Mesendoderm (in vitro differentiated cells): Measurements from ENCODE around the gene HSPD1.

Experiments used
- DNase-seq: peaks from one replicate; pipeline ENCODE4 v3.0.0; 2013
- H2AK5ac ChIP-seq: 2 replicates; pipeline ENCODE4 v1.6.1; 2013; ENCODE audit warnings: low read length, inconsistent platforms
- H2BK120ac ChIP-seq: 2 replicates; pipeline ENCODE4 v1.6.1; 2013; ENCODE audit warnings: low read depth, mild to moderate bottlenecking, low read length, moderate library complexity, mixed read lengths
- H2BK15ac ChIP-seq: replicated peaks from 2 replicates; pipeline ENCODE4 v1.6.1; 2013; ENCODE audit warnings: low read depth, mild to moderate bottlenecking, moderate library complexity
- H2BK5ac ChIP-seq: 2 replicates; pipeline ENCODE4 v1.6.1; 2013; ENCODE audit warnings: low read length, inconsistent platforms
- H3K18ac ChIP-seq: 2 replicates; pipeline ENCODE4 v1.6.1; 2013; ENCODE audit warnings: mild to moderate bottlenecking, low read length, mixed read lengths
- H3K23ac ChIP-seq: one replicate; pipeline ENCODE4 v1.6.1; 2013; ENCODE audit warnings: low read length
- H3K27ac ChIP-seq: 2 replicates; pipeline ENCODE4 v1.5.1; 2013; ENCODE audit warnings: low read depth, mild to moderate bottlenecking, inconsistent platforms, low read length, moderate library complexity
- H3K27me3 ChIP-seq: 2 replicates; pipeline ENCODE4 v1.6.1; 2013; ENCODE audit warnings: low read length, control low read depth, mild to moderate bottlenecking, inconsistent platforms; ENCODE audit not compliant: insufficient read depth, poor library complexity
- H3K36me3 ChIP-seq: 2 replicates; pipeline ENCODE4 v1.6.1; 2013; ENCODE audit warnings: low read length, inconsistent platforms; ENCODE audit not compliant: control insufficient read depth, insufficient read depth
- H3K4ac ChIP-seq: one replicate; pipeline ENCODE4 v1.6.1; 2013; ENCODE audit warnings: low read depth, mild to moderate bottlenecking, low read length, moderate library complexity
- H3K4me1 ChIP-seq: 2 replicates; pipeline ENCODE4 v1.6.1; 2013; ENCODE audit warnings: low read depth, low read length, inconsistent platforms; ENCODE audit not compliant: control insufficient read depth
- H3K4me2 ChIP-seq: 2 replicates; pipeline ENCODE4 v1.6.1; 2013; ENCODE audit warnings: low read length
- H3K4me3 ChIP-seq: 2 replicates; pipeline ENCODE4 v1.5.1; 2013; ENCODE audit warnings: mild to moderate bottlenecking, low read length
- H3K56ac ChIP-seq: one replicate; pipeline ENCODE4 v1.6.1; 2013; ENCODE audit warnings: low read length
- H3K79me1 ChIP-seq: 2 replicates; pipeline ENCODE4 v1.6.1; 2013; ENCODE audit warnings: low read length, inconsistent platforms
- H3K79me2 ChIP-seq: 2 replicates; pipeline ENCODE4 v1.6.1; 2013; ENCODE audit warnings: mild to moderate bottlenecking, low read length; ENCODE audit not compliant: control insufficient read depth, insufficient read depth
- H3K9ac ChIP-seq: 2 replicates; pipeline ENCODE4 v1.6.1; 2013; ENCODE audit warnings: low read length, inconsistent platforms
- H4K5ac ChIP-seq: one replicate; pipeline ENCODE4 v1.6.1; 2013; ENCODE audit warnings: low read length
- H4K8ac ChIP-seq: one replicate; pipeline ENCODE4 v1.6.1; 2013; ENCODE audit warnings: low read depth, mild to moderate bottlenecking, control low read depth, low read length, moderate library complexity
- WGBS: extraction: QIAGEN DNeasy Blood & Tissue Kit; methylation state at CpG from one replicate; pipeline ENCODE4 v1.1.7; 2013; ENCODE audit warnings: low lambda C conversion rate, missing lambda C conversion rate; ENCODE audit not compliant: insufficient coverage; ENCODE audit errors: extremely low coverage; 5-methylcytosine and 5-hydroxymethylcytosine counted together

Gene HSPD1

DNA sequence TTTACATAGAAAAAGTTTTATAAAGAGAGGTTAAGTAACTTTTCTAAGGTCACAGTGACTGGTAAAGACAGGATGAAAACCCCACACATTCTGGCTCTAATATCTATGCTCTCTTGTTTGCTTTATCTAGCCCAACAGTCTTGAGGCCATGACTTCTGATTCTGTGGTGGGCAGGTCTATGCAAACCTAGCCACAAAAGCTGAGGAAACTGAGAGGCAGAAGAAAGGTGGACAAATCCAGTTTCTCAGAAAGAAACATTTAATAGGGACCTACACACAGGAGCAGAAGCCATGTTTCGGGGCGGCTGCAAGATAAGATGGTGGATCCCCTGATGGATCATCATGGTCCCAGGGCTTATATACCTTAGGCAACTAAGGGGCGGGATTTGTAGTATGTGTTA is 21.8 kb downstream of the HSPD1 start:
- Histone ChIP-seq H3K18ac (no peak overlapping the region), H3K4me3 (no peak overlapping the region), H3K23ac (no peak overlapping the region), H4K5ac (no peak overlapping the region), H3K4me1 (no peaks in the 10 kb centered on the region), H3K56ac (no peak overlapping the region), H3K36me3 (no peaks in the 10 kb centered on the region), H3K9ac (no peak overlapping the region), H3K79me2 (no peaks in the 10 kb centered on the region), H2BK120ac (no peak overlapping the region), H3K79me1 (no peaks in the 10 kb centered on the region), H3K27me3 (no peaks in the 10 kb centered on the region), H2BK15ac (no peak overlapping the region), H3K4ac (no peak overlapping the region), H3K4me2 (no peak overlapping the region), H4K8ac (no peak overlapping the region), H2AK5ac (no peak overlapping the region), H2BK5ac (no peak overlapping the region), H3K27ac (no peak overlapping the region)
- no peak for DNase-seq
- no CpG with 5 or more reads among the region's 3 CpGs for WGBS

GRCh38 chr2:197472166-197472565 is 27.5 kb downstream of the HSPD1 start:
- H3K36me3 ChIP-seq: no peaks in the 10 kb centered on the region
- H3K27me3 ChIP-seq: no peaks in the 10 kb centered on the region
- H4K5ac ChIP-seq: no peak overlapping the region
- H3K18ac ChIP-seq: no peak overlapping the region
- H2BK15ac ChIP-seq: no peak overlapping the region
- no peak overlapping the region for H3K4me2 ChIP-seq
- H3K4me3 ChIP-seq: no peak overlapping the region
- no peak overlapping the region for H3K27ac ChIP-seq
- no peak overlapping the region for H3K9ac ChIP-seq
- no peak overlapping the region for H2AK5ac ChIP-seq
- H3K4me1 ChIP-seq: no peaks in the 10 kb centered on the region
- no peak overlapping the region for H3K56ac ChIP-seq
- no peak overlapping the region for H4K8ac ChIP-seq
- H3K79me2 ChIP-seq: no peaks in the 10 kb centered on the region
- WGBS: 100% methylated on average over 1 of the region's 5 CpGs
- no peak overlapping the region for H3K23ac ChIP-seq
- H2BK5ac ChIP-seq: no peak overlapping the region
- H3K79me1 ChIP-seq: no peaks in the 10 kb centered on the region
- H3K4ac ChIP-seq: no peak overlapping the region
- DNase-seq: no peak
- no peak overlapping the region for H2BK120ac ChIP-seq

DNA sequence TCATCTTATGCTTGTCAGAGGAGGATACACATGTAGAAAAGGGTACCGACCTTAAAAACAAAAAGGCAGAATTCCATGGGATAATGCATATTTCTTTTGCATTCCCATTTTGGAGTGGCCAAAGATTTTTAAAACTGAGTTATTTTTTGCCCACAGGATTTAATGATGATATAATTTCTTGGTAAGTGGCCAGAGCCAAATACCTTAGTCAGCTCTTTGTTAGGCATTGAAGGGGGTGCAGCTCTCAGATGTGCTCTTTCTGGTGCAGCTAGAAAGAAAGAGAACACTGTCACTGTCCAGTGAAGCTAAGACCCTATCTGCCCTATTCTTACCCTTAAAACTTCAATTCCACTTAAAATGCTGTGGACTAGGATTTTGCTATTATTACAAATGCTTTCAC is 35.5 kb downstream of the HSPD1 start:
- Histone ChIP-seq H3K4me2 (no peak overlapping the region), H3K56ac (no peak overlapping the region), H2AK5ac (no peak overlapping the region), H3K4ac (no peak overlapping the region), H2BK120ac (no peak overlapping the region), H3K27ac (no peak overlapping the region), H3K4me1 (no peaks in the 10 kb centered on the region), H3K36me3 (no peaks in the 10 kb centered on the region), H3K18ac (no peak overlapping the region), H3K79me1 (no peaks in the 10 kb centered on the region), H3K79me2 (peaks cover 1% of the 10 kb centered on the region), H3K4me3 (no peak overlapping the region), H4K5ac (no peak overlapping the region), H3K27me3 (no peaks in the 10 kb centered on the region), H2BK15ac (no peak overlapping the region), H3K9ac (no peak overlapping the region), H4K8ac (no peak overlapping the region), H2BK5ac (no peak overlapping the region), H3K23ac (no peak overlapping the region)
- WGBS: no CpG with 5 or more reads among the region's 1 CpG
- no peak for DNase-seq

- WGBS: no CpG with 5 or more reads among the region's 2 CpGs
- H3K27ac ChIP-seq: no peak overlapping the region
- no peak overlapping the region for H3K4ac ChIP-seq
- H3K79me1 ChIP-seq: no peaks in the 10 kb centered on the region
- H3K4me3 ChIP-seq: no peak overlapping the region
- H3K4me2 ChIP-seq: no peak overlapping the region
- H3K56ac ChIP-seq: no peak overlapping the region
- no peak overlapping the region for H3K18ac ChIP-seq
- H3K23ac ChIP-seq: no peak overlapping the region
- H2BK15ac ChIP-seq: no peak overlapping the region
- H3K27me3 ChIP-seq: no peaks in the 10 kb centered on the region
- peaks cover 12% of the 10 kb centered on the region for H3K79me2 ChIP-seq
- no peaks in the 10 kb centered on the region for H3K36me3 ChIP-seq
- no peak for DNase-seq
- H2BK5ac ChIP-seq: no peak overlapping the region
- H2AK5ac ChIP-seq: no peak overlapping the region
- H4K8ac ChIP-seq: no peak overlapping the region
- no peak overlapping the region for H4K5ac ChIP-seq
- H3K9ac ChIP-seq: no peak overlapping the region
- no peak overlapping the region for H2BK120ac ChIP-seq
- no peaks in the 10 kb centered on the region for H3K4me1 ChIP-seq
These were observed 38.6 kb downstream of the HSPD1 start for GRCh38 chr2:197461057-197461456.

- no peak overlapping the region for H2BK120ac ChIP-seq
- peaks cover 16% of the 10 kb centered on the region for H3K79me2 ChIP-seq
- H3K18ac ChIP-seq: no peak overlapping the region
- no peak overlapping the region for H3K4me3 ChIP-seq
- H2BK15ac ChIP-seq: no peak overlapping the region
- WGBS: no CpG with 5 or more reads among the region's 4 CpGs
- H3K56ac ChIP-seq: no peak overlapping the region
- no peak overlapping the region for H4K8ac ChIP-seq
- H3K4me2 ChIP-seq: no peak overlapping the region
- DNase-seq: no peak
- H3K36me3 ChIP-seq: no peaks in the 10 kb centered on the region
- no peak overlapping the region for H3K27ac ChIP-seq
- no peak overlapping the region for H3K4ac ChIP-seq
- H3K9ac ChIP-seq: no peak overlapping the region
- no peaks in the 10 kb centered on the region for H3K79me1 ChIP-seq
- no peak overlapping the region for H2AK5ac ChIP-seq
- no peaks in the 10 kb centered on the region for H3K27me3 ChIP-seq
- no peak overlapping the region for H2BK5ac ChIP-seq
- no peak overlapping the region for H4K5ac ChIP-seq
- H3K23ac ChIP-seq: no peak overlapping the region
- no peaks in the 10 kb centered on the region for H3K4me1 ChIP-seq
These were observed 39.0 kb downstream of the HSPD1 start for GRCh38 chr2:197460649-197461048.

- H3K4me2 ChIP-seq: no peak overlapping the region
- no peak overlapping the region for H3K23ac ChIP-seq
- no peak overlapping the region for H4K8ac ChIP-seq
- no peak overlapping the region for H3K18ac ChIP-seq
- no CpG with 5 or more reads among the region's 1 CpG for WGBS
- no peak overlapping the region for H3K56ac ChIP-seq
- H3K9ac ChIP-seq: no peak overlapping the region
- H3K27me3 ChIP-seq: no peaks in the 10 kb centered on the region
- peaks cover 2% of the 10 kb centered on the region for H3K79me1 ChIP-seq
- peaks cover 2% of the 10 kb centered on the region for H3K4me1 ChIP-seq
- H4K5ac ChIP-seq: no peak overlapping the region
- H3K79me2 ChIP-seq: peaks cover 27% of the 10 kb centered on the region
- H3K27ac ChIP-seq: no peak overlapping the region
- H3K36me3 ChIP-seq: no peaks in the 10 kb centered on the region
- no peak overlapping the region for H3K4ac ChIP-seq
- no peak overlapping the region for H2BK120ac ChIP-seq
- no peak for DNase-seq
- no peak overlapping the region for H2AK5ac ChIP-seq
- no peak overlapping the region for H2BK15ac ChIP-seq
- no peak overlapping the region for H2BK5ac ChIP-seq
- H3K4me3 ChIP-seq: no peak overlapping the region
These were observed 44.2 kb downstream of the HSPD1 start for GRCh38 chr2:197455428-197455827.
